Suppressor macrophage treated with lipopolysaccharide for 4 hours (primary cell): ENCODE measurements around the gene FBXW7.

Experiments
- DNase-seq: peaks from one replicate; pipeline ENCODE4 v3.0.0-alpha.2; 2020

FBXW7 gene

GRCh38 chr4:152464030-152464823, 71.7 kb downstream of the FBXW7 start:
- no peak for DNase-seq

- no peak for DNase-seq
Observed at GRCh38 chr4:152463562-152463961, 72.3 kb downstream of the FBXW7 start.

- DNase-seq: no peak
Observed at GRCh38 chr4:152462695-152463094, 73.2 kb downstream of the FBXW7 start.

DNA sequence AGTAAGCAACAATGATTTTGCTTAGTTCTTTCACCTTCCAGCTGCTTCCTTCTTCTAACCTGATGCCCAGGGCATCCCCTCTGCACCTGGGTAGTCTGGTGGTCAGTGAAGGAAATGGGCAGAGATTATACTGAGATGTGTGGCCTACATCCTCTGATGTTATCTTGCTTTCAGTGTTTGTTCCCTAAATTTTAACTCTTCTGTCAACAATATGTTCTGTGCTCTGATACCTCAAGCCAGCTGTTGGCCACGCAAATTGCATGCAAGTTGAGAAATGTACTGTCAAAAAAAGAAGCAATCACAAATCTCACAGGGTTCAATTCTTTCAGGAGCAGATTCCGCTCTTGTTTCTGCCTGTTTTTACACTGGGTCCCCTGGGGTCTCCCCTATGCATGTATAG, 73.8 kb downstream of the FBXW7 start:
- DNase-seq: no peak

DNA sequence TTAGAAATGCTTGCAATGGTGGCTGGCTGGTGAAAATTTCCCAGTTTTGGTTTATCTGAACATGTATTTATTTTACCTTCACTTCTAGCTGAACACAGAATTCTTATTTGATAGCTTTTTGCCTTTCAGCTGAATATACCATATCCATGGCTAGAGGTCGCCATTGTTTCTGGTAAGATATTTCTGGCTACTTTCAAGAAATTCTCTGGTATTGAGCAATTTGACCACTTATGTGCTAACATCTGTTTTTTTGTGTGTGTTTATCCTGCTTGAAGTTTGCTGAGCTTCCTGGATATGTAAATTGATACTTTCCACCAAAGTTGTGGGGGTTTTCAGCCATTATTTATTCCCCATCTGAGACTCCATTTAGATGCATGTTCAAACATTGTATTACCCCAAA, 75.4 kb downstream of the FBXW7 start:
- DNase-seq: peak; percentile 71

DNA sequence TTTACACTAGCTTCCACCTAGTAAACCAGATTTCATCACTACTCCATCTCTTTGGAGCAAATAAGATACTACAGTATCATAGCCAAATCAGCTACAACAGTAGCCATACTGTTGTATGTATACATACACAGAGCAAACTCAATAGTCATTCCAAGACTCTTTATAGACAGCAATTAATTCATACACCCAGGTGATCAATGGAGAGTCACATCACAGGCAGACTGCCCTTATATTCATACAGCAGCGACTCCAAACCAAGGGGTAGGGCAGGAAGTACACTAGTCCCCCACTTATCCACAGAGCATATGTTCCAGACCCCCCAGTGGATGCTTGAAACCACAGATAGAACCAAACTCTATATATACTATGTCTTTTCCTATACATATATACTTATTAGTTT, 76.6 kb downstream of the FBXW7 start:
- DNase-seq: no peak

DNA sequence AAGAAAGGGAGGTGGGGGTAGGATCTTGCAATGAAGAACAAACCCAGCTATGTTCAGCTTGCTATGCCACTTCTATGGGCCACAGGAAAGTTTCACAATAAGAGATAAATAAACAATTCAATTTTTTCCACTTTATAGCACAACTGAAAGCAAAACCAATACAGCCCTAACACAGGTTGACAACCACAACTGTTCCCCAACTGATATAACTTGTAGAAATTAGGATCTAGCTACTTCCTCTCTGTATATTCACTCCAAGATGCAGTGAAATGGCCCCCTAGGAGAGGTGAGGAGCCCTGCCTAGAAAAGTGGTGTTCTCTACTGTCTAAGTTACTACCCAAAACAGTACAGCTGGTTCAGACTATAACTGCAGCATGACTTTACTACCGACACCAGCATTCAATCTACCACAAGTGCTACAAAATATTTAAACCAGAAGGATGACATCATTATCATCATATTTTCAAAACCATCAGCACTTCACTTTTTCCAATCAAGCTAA, 77.0 kb downstream of the FBXW7 start:
- peak; percentile 30 for DNase-seq

DNA sequence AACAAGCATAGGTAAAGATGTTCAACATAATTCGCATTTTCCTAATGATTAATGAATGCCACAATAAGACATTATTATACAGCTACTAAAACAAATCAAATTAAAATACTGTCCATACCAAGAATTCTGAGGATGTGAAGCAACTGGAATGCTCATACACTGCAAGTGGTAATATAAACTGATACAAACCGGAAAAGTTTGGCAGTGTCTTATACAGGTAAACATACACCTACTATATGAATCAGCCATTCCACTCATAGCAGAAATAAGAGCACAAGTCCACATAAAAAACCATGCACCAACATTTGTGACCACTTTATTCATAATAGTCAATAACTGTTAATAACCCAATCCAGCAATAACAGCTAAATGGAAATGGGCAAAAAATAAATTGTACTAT, 79.3 kb downstream of the FBXW7 start:
- no peak for DNase-seq

DNA sequence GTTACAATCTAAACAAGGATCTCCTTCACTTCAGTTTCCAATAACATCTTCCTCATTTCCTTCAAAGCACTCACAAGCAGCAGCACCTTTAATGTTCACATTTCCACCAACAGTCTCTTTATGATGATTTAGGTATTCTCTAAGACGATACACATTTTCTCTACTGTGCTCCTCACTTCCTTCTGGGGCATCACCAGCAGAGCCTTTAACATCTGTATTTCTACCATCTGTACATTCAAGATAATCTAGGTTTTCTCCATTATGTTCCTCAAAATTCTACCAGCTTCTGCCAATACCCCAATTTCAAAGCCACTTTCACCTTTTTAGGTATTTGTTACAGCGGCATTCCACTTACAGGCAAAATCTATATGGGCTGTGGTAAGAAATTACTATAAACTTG, 80.6 kb downstream of the FBXW7 start:
- no peak for DNase-seq

GRCh38 chr4:152454398-152455011, 81.4 kb downstream of the FBXW7 start:
- DNase-seq: peak; percentile 29

DNA sequence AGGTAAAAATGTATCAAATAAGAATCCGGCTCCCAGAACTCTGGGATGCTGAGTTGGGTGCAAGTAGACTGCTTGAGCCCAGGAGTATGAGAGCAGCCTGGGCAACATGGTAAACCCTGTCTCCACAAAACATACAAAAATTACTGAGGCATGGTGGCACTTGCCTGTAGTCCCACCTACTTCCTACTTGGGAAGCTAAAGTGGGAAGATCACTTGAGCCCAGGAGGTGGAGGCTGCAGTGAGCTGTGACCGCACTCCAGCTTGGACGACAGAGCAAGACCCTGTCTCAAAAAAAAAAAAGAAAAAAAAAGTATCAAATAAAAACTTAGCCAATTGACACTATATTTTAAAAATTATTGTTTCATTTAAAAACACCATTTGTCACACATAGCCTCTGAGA, 84.4 kb downstream of the FBXW7 start:
- DNase-seq: no peak

DNA sequence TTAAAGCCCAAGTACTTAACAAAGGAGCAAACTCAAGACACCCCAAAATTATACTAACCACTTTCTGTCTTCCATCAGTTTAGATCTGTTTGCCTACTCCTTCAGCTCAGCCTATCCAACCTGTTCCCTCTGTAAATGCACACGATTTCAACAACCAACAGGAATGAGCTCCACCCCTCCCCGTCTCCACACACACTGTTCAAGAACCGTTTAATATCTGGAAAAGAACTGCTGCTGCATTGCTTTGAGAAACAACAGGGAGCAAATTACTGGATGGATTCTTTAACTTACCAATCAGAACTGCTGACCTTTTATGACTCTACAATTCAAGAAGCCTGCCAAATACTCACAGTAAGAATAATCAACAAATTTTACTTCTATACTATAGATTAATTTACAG, 87.0 kb downstream of the FBXW7 start:
- no peak for DNase-seq

DNA sequence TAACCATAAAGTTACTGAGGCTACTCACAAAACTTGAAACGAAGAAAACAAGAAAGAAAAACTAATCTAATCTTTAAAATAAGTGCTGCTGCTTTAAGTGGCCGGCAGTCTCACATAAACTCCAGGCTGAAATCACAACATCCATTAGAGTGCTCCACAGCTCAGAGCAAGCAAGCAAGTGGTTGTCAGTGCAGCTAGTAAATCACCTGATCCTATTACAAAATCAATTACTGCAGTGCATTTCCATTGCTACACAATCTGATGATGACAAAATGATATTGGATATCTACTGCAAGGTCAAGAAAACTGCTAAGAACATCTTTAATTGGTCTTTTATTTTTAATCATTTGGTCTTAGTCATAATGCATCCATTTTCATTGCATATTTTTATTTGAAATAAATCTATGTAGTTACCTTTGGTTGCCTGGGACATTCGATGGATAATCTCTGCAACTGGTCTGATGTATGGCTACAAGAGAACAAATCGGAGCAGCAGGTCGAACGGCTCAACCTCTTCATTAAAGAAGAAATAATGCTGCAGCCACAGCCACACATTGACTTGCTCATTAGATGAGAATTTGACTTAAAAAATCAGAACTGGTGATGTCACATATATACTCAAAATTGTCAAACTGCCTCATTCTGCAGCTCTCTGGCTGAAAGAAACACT, 87.7 kb downstream of the FBXW7 start:
- DNase-seq: no peak

- no peak for DNase-seq
Observed at GRCh38 chr4:152443859-152444258, 92.0 kb downstream of the FBXW7 start.

DNA sequence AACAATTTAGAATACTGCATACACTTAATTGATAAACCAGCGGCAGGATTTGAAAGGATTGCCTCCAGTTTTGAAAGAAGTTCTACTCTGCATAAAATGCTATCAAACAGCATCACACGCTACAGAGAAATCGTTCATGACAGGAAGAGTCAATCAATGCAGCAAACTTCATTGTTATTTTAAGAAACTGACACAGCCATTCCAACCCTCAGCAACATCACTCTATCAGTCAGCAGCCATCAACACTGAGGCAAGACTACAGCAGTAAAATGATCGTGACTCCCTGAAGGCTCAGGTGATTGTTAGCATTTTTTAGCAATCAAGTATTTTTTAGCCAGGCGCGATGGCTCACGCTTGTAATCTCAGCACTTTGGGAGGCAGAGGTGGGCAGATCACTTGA, 98.3 kb downstream of the FBXW7 start:
- no peak for DNase-seq

DNA sequence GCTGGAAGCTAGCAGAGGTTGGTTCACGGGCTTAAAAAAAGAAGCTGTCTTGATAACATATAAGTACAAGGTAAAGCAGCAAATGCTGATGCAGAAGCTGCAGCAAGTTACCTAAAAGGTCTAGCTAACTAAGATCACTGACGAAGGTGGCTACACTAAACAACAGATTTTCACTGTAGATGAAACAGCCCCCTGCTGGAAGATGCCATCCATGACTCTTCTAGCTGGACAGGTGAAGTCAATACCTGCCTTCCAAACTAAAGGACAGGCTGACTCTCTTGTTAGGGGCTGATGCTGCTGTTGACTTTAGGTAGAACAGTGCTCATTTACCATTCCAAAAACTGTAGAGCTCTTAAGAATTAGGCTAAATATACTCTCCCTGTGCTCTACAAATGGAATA, 99.5 kb downstream of the FBXW7 start:
- DNase-seq: no peak

GRCh38 chr4:152434011-152434410, 101.9 kb downstream of the FBXW7 start:
- peak; percentile 28 for DNase-seq

- no peak for DNase-seq
Observed at GRCh38 chr4:152431784-152432183, 104.1 kb downstream of the FBXW7 start.

GRCh38 chr4:152431291-152431690, 104.6 kb downstream of the FBXW7 start:
- DNase-seq: no peak

- DNase-seq: no peak
Observed at GRCh38 chr4:152430507-152430906, 105.4 kb downstream of the FBXW7 start.

- DNase-seq: peak; percentile 50
Observed at GRCh38 chr4:152427981-152428380, 107.9 kb downstream of the FBXW7 start.

DNA sequence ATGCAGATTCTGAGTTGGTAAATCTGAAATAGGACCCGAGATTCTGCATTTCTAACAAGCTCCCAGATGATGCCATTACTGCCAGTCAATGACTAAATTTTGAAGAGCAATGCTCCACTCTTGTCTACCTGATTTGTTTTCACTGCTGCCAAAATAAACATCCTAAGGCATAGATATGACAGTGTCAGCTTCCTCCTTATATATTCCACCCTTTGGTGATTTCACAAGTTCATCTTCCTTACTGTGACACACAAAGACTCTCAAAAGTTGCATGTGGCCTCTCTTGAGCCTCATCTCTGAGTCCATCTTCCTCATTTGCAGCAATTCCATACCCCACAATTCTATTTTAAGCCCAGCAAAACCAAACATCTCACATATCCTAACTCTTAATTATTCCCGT, 110.9 kb downstream of the FBXW7 start:
- DNase-seq: peak; percentile 77

DNA sequence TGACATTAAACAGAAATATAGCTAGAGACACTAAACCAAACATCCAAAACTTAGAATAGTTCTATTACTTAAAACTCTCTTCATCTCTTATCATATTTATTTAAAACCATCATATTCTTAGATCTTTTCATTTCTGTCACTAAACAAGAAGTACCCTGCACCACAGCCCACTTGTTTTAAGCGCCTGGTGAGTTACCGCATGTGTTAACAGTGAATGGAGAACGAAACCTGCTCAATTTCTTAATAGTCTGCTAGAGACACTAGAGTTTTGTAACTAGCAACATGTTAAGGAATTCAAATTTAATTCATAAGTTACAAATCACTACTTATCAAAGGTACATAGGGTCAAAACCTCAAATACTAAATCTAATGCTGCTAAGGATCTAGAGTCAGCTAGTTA, 111.5 kb downstream of the FBXW7 start:
- peak; percentile 24 for DNase-seq

DNA sequence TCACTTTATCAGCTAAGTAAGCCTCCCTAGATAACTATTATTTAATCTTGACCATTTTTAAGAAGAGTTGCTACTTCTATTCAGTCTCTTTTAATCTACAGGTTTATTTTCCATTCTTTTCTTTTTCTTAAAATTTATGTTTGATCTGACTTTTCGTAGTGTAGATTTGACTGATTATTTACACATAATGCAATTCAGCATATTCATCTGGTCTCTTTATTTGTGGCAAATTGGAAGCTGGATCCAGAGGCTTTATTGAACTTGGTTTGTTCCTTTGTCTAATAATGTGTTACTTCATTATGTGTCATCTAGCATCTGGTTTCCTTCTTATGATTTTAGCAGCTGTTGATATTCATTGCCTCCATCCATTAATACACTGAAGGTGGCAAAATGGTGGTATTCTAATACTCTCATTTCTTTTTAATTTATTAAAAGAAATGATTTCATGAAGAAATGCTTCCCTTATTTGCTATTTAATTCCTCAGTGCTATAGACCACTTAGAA, 113.0 kb downstream of the FBXW7 start:
- DNase-seq: no peak
